ENCODE results near the gene B3GNT5.

DNA sequence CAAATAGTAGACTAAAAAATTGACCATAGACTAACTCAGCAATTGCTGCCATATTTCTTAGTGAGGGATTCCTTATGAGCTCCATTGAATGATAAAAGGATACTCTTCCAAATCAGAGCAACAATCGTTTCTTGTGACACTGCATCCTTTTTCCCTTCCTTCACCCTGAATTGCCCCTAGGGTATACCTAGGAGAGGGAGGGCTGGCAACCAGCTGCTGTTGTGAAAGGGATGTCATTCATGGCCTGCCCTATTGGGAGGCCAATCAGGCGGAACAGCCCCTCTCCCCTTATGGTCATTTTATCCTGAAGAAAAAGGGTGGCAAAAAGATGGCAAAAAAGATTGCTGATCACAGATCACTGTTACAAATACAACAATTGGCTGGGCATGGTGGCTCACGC, 26.3 kb downstream of the B3GNT5 start:
- TF ChIP-seq CTCF (IDR thresholded peaks at IDR 0.05) (no peak), POLR2A (IDR thresholded peaks at IDR 0.05) (no peak)

Data from testis (tissue), 2 donors.